BLaER1 (cell line): ENCODE results near the gene RFX1.
A peak's percentile ranks its signal among the peaks of the same experiment; 100 is the strongest.
"Not testable (repeated sequence)": the region's sequence is repeated elsewhere in the genome, so short reads cannot be mapped to it uniquely, and the experiment has no call there.

Experiments
- H3K27ac ChIP-seq: shearing (Covaris generic); formaldehyde crosslinking; 2 replicates; pipeline ENCODE4 v1.8.1; 2022
- H3K27me3 ChIP-seq: shearing (Covaris generic); formaldehyde crosslinking; 2 replicates; pipeline ENCODE4 v1.8.1; 2022
- H3K36me3 ChIP-seq: shearing (Covaris generic); formaldehyde crosslinking; 2 replicates; pipeline ENCODE4 v1.8.1; 2022
- H3K4me1 ChIP-seq: shearing (Covaris generic); formaldehyde crosslinking; 2 replicates; pipeline ENCODE4 v1.8.1; 2022
- H3K4me2 ChIP-seq: shearing (Covaris generic); formaldehyde crosslinking; 2 replicates; pipeline ENCODE4 v1.8.1; 2022
- H3K4me3 ChIP-seq: shearing (Covaris generic); formaldehyde crosslinking; 2 replicates; pipeline ENCODE4 v1.8.1; 2022
- H3K9ac ChIP-seq: shearing (Covaris generic); formaldehyde crosslinking; 2 replicates; pipeline ENCODE4 v1.8.1; 2022
- H3K9me3 ChIP-seq: shearing (Covaris generic); formaldehyde crosslinking; 2 replicates; pipeline ENCODE4 v1.8.1; 2022
- H4K20me1 ChIP-seq: shearing (Covaris generic); formaldehyde crosslinking; 2 replicates; pipeline ENCODE4 v1.8.1; 2022
- Cebpa-rat ChIP-seq: shearing (Covaris generic); IDR thresholded peaks from 2 replicates; pipeline ENCODE4 v1.8.1; 2022

Gene RFX1

GRCh38 chr19:14006085-14006765 is at the start of gene RFX1:
Gene RFX1, minus strand, starts transcription at chr19:14006320. Its CDS starts 12,477 bp downstream, at chr19:13993843.
- peak within 1 kb of the TSS; percentile 94 for H3K27ac ChIP-seq
- peak within 1 kb of the TSS; percentile 94 for H3K9ac ChIP-seq
- H3K27me3 ChIP-seq: no peaks in the 10 kb centered on the region
- peaks cover 60% of the 10 kb centered on the region for H3K4me1 ChIP-seq
- no peak for TF ChIP-seq Cebpa-rat
- peak within 1 kb of the TSS; percentile 88 for H3K4me3 ChIP-seq
- no peaks in the 10 kb centered on the region for H3K9me3 ChIP-seq
- peak within 1 kb of the TSS; percentile 97 for H3K4me2 ChIP-seq
- no peaks in the 10 kb centered on the region for H4K20me1 ChIP-seq
- H3K36me3 ChIP-seq: no peaks in the 10 kb centered on the region

GRCh38 chr19:14055396-14055795 is 49.3 kb upstream of the RFX1 start:
- peaks cover 18% of the 10 kb centered on the region for H3K4me1 ChIP-seq
- no peak overlapping the region for H3K27ac ChIP-seq
- H3K9me3 ChIP-seq: no peaks in the 10 kb centered on the region
- no peak for TF ChIP-seq Cebpa-rat
- no peak overlapping the region for H3K4me3 ChIP-seq
- no peaks in the 10 kb centered on the region for H4K20me1 ChIP-seq
- H3K4me2 ChIP-seq: no peak overlapping the region
- no peak overlapping the region for H3K9ac ChIP-seq
- peaks cover 43% of the 10 kb centered on the region for H3K27me3 ChIP-seq
- H3K36me3 ChIP-seq: peaks cover 16% of the 10 kb centered on the region; the same call in 1 of the 2 replicates

GRCh38 chr19:14054721-14055120 is 48.6 kb upstream of the RFX1 start:
- H3K27me3 ChIP-seq: peaks cover 43% of the 10 kb centered on the region
- H3K4me3 ChIP-seq: no peak overlapping the region
- H3K36me3 ChIP-seq: peaks cover 20% of the 10 kb centered on the region; the same call in 1 of the 2 replicates
- no peaks in the 10 kb centered on the region for H3K9me3 ChIP-seq
- peaks cover 11% of the 10 kb centered on the region for H3K4me1 ChIP-seq
- H3K27ac ChIP-seq: no peak overlapping the region
- H3K4me2 ChIP-seq: no peak overlapping the region
- no peak for TF ChIP-seq Cebpa-rat
- no peaks in the 10 kb centered on the region for H4K20me1 ChIP-seq
- no peak overlapping the region for H3K9ac ChIP-seq

- H3K9ac ChIP-seq: no peak overlapping the region
- H3K36me3 ChIP-seq: peaks cover 20% of the 10 kb centered on the region; the same call in 1 of the 2 replicates
- H3K27me3 ChIP-seq: peaks cover 41% of the 10 kb centered on the region
- no peak for TF ChIP-seq Cebpa-rat
- H4K20me1 ChIP-seq: no peaks in the 10 kb centered on the region
- no peaks in the 10 kb centered on the region for H3K9me3 ChIP-seq
- no peak overlapping the region for H3K27ac ChIP-seq
- no peak overlapping the region for H3K4me3 ChIP-seq
- H3K4me2 ChIP-seq: no peak overlapping the region
- peaks cover 7% of the 10 kb centered on the region for H3K4me1 ChIP-seq
Measured at GRCh38 chr19:14054099-14054498, 48.0 kb upstream of the RFX1 start.

DNA sequence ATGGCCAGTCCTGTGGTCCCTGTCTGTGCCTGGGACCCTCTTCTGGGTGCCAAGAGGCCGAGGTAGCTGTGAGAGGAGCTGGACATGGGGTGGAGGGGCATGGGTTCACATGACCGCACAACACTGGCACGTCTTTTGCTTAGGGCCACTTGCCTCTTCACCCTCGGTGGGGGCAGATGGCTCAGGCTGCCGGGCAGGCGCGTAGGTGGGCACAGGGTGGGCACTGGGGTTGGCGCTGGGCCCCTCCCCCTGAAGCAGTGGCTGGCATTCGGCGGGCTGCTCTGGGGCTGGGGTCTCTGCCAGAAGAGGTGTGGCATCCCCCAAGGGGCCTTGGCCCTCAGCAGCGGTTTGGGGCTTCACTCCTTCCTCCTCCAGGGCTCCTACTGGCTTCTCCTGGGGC is 47.4 kb upstream of the RFX1 start:
- H3K27me3 ChIP-seq: peaks cover 35% of the 10 kb centered on the region
- H3K9me3 ChIP-seq: peaks cover 1% of the 10 kb centered on the region
- H4K20me1 ChIP-seq: no peaks in the 10 kb centered on the region
- peaks cover 26% of the 10 kb centered on the region for H3K36me3 ChIP-seq
- peaks cover 7% of the 10 kb centered on the region for H3K4me1 ChIP-seq
- H3K9ac ChIP-seq: no peak overlapping the region
- H3K4me2 ChIP-seq: no peak overlapping the region
- H3K27ac ChIP-seq: no peak overlapping the region
- no peak for TF ChIP-seq Cebpa-rat
- H3K4me3 ChIP-seq: no peak overlapping the region

DNA sequence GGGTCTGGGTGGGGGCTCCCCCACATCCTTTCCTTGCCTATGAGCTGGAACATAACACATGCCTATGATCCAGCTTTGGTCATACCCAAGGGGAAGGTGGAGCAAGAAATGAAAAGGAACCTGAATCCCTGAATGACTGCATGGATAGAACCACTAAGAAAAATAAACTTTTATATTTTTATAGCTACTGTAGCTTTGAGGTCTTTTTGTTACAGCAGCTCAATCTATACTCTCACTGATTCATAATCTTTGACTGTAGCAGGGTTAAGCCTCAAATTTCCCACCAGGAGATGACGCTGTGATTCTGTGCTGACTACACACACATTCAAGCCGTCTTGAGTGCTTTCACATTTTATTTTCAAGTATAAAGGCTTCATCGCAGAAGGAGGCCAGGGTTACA is 46.9 kb upstream of the RFX1 start:
- H3K27ac ChIP-seq: no peak overlapping the region
- H3K4me3 ChIP-seq: no peak overlapping the region
- H3K4me2 ChIP-seq: no peak overlapping the region
- H3K9me3 ChIP-seq: peaks cover 5% of the 10 kb centered on the region
- peaks cover 31% of the 10 kb centered on the region for H3K36me3 ChIP-seq
- no peaks in the 10 kb centered on the region for H4K20me1 ChIP-seq
- H3K4me1 ChIP-seq: peaks cover 4% of the 10 kb centered on the region
- peaks cover 30% of the 10 kb centered on the region for H3K27me3 ChIP-seq
- no peak for TF ChIP-seq Cebpa-rat
- no peak overlapping the region for H3K9ac ChIP-seq

GRCh38 chr19:14052470-14052869 is 46.4 kb upstream of the RFX1 start:
- peaks cover 34% of the 10 kb centered on the region for H3K36me3 ChIP-seq
- peaks cover 5% of the 10 kb centered on the region for H3K9me3 ChIP-seq
- H4K20me1 ChIP-seq: no peaks in the 10 kb centered on the region
- H3K9ac ChIP-seq: no peak overlapping the region
- no peak for TF ChIP-seq Cebpa-rat
- no peak overlapping the region for H3K27ac ChIP-seq
- no peak overlapping the region for H3K4me3 ChIP-seq
- H3K4me1 ChIP-seq: peaks cover 1% of the 10 kb centered on the region; the same call in 1 of the 2 replicates
- no peak overlapping the region for H3K4me2 ChIP-seq
- H3K27me3 ChIP-seq: peaks cover 25% of the 10 kb centered on the region

- Histone ChIP-seq H3K4me2 (no peak overlapping the region), H3K27ac (no peak overlapping the region), H3K4me1 (peaks cover 6% of the 10 kb centered on the region), H3K9ac (no peak overlapping the region), H3K27me3 (peaks cover 21% of the 10 kb centered on the region), H3K36me3 (peaks cover 34% of the 10 kb centered on the region), H4K20me1 (no peaks in the 10 kb centered on the region), H3K4me3 (no peak overlapping the region), H3K9me3 (peaks cover 5% of the 10 kb centered on the region)
- no peak for TF ChIP-seq Cebpa-rat
Measured at GRCh38 chr19:14051980-14052379, 45.9 kb upstream of the RFX1 start.

GRCh38 chr19:14050961-14051360 is 44.8 kb upstream of the RFX1 start:
- not testable (repeated sequence) for H3K9me3 ChIP-seq, H3K27ac ChIP-seq, H3K4me3 ChIP-seq, H4K20me1 ChIP-seq, H3K4me2 ChIP-seq, H3K9ac ChIP-seq
- Histone ChIP-seq H3K4me1 (peaks cover 16% of the 10 kb centered on the region), H3K27me3 (peaks cover 10% of the 10 kb centered on the region), H3K36me3 (peaks cover 34% of the 10 kb centered on the region)

DNA sequence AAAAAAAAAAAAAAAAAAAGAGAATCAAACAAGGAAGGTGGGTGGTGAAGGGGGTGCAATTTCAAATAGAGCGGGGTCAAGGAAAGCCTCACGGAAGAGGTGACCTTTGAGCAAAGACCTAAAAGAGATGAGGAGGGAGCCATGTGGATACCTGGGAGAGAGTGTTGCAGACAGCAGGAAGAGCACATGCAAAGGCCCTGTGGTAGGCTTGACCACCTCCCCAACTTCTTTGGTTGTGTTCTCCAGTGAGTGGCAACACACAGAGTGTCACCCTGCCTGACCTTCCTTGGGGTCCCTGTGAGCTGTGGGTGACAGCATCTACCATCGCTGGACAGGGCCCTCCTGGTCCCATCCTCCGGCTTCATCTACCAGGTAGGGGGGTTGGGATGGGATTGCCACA is 44.4 kb upstream of the RFX1 start:
- Histone ChIP-seq H3K4me1 (peaks cover 21% of the 10 kb centered on the region), H3K9ac (no peak overlapping the region), H3K27me3 (peaks cover 9% of the 10 kb centered on the region; the same call in 1 of the 2 replicates), H3K4me2 (no peak overlapping the region), H3K36me3 (peaks cover 34% of the 10 kb centered on the region), H4K20me1 (no peaks in the 10 kb centered on the region), H3K4me3 (no peak overlapping the region), H3K27ac (no peak overlapping the region), H3K9me3 (peaks cover 5% of the 10 kb centered on the region)
- TF ChIP-seq Cebpa-rat: no peak
